ENCODE results near the gene TTC34.

Gene TTC34

DNA sequence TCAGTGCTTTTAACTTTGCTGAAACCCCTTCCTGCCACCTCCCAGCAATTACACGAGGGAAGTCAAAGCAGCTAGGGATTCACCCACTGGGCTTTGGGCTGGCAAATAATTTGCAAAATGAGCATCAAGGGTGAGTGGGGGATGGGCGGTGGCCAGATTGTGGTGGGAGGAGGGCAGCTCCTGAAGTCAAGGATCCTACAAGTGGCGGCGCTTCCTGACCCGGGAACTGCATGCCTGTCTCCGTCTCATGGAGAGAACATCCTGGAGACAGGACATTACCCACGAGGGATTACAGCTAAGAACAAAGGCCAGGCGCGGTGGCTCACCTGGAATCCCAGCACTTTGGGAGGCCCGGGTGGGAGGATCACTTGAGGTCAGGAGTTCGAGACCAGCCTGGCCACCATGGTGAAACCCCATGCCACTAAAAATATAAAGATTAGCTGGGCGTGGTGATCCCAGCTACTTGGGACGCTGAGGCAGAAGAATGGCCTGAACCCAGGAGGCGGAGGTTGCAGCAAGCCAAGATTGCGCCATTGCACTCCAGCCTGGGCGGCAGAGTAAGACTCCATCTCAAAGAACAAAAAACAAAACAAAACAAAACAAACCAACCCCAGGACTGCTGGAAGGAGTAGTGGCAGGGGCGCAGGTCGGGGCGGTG lies 12.9 kb downstream of the TTC34 start:
- H3K9ac ChIP-seq (ENCODE audit: low read length) = no peak overlapping the region
- peaks cover 23% of the 10 kb centered on the region for H3K9me3 ChIP-seq (ENCODE audit: control insufficient read depth, low read length)
- no peak for DNase-seq (ENCODE audit: low read depth)
- H3K4me3 ChIP-seq (ENCODE audit: low read length) = no peak overlapping the region
- H3K36me3 ChIP-seq (ENCODE audit: control insufficient read depth, insufficient read depth, low read length, severe bottlenecking) = no peaks in the 10 kb centered on the region
- H3K27me3 ChIP-seq (replicated peaks; ENCODE audit: control insufficient read depth, insufficient read depth, low read length) = peaks cover 5% of the 10 kb centered on the region
- H3K4me1 ChIP-seq (ENCODE audit: control insufficient read depth, insufficient read depth, low read length) = no peaks in the 10 kb centered on the region

DNA sequence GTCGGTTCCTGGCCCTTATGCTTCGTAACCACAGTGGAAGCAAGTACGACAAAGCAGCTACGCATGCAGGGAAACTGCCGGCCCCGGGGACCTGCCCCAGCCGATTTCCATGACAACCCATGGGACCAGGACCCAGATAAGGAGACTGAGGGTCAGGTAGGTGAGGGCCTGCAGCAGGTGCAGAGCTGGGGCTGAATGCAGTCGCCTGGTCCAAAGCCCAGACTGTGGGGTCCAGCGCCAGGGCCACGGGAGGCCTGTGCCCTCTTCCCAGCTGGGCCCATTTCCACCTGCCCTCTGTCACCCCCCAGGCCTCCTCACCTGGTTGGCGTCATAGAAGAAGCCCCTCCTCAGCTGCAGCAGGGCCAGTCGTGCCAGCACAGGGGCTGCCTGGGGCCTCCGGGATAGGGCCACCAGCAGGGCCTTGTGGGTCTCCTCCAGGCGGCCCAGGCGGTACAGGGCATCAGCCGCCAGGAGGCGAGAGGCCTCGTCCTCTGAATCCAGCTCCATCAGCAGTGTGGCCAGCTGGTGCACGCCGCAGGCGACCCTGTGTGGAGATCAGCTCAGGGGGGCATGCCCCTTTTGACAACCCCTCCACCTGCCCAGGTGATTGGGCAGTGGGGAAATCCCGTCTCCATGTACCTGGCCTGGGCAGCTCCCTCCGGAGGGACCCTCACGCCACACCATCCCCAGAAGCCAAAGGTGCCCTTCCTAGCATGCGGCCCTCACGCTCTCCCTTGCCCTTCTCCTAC lies 14.2 kb downstream of the TTC34 start:
- DNase-seq (ENCODE audit: low read depth) = no peak
- peaks cover 16% of the 10 kb centered on the region for H3K9me3 ChIP-seq (ENCODE audit: control insufficient read depth, low read length)
- no peak overlapping the region for H3K4me3 ChIP-seq (ENCODE audit: low read length)
- H3K36me3 ChIP-seq (ENCODE audit: control insufficient read depth, insufficient read depth, low read length, severe bottlenecking) = no peaks in the 10 kb centered on the region
- no peak overlapping the region for H3K9ac ChIP-seq (ENCODE audit: low read length)
- H3K4me1 ChIP-seq (ENCODE audit: control insufficient read depth, insufficient read depth, low read length) = no peaks in the 10 kb centered on the region
- peaks cover 5% of the 10 kb centered on the region for H3K27me3 ChIP-seq (replicated peaks; ENCODE audit: control insufficient read depth, insufficient read depth, low read length)

DNA sequence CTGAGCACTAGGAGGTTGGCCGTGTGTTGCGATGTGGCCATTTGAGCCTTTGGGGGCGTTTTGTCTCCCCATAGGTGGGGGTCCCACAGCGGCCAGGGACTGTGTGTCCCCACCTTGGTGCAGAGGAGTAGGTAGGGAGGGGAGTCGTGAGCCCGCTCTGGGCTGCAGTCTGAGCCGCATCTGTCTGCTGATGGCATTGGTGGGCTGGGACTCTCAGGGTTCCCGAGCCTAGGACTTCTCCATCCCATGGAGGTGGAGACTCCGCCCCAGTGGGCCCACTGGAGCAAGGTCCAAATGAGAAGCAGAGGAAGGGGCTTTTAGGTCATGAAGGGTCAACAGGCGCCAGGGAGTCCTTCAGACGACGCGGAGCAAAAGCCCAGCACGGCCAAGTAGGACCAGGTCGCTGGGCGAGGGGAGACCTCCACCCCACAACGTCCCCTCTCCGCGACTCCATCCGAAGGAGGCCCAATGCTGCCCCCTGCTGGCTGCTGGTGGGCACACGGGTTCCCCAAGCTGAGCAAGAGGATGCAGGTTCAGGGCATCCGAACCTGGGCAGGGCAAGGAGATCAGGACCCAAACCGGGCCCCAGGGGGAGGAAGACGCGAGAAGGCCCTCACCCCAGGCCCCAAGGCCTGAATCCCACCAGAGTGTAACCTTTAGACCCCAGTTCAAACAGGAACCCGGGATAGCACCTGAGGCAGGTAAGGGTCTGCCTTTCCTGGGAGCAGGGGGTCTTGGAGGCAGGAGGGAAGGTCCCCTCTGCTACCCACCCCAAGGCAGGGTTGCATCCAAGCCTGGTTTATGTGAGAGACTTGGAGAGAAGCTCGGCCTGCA lies 14.9 kb downstream of the TTC34 start:
- Histone ChIP-seq H3K4me3 (ENCODE audit: low read length) (no peak overlapping the region), H3K9me3 (ENCODE audit: control insufficient read depth, low read length) (peaks cover 16% of the 10 kb centered on the region), H3K4me1 (ENCODE audit: control insufficient read depth, insufficient read depth, low read length) (no peaks in the 10 kb centered on the region), H3K27me3 (replicated peaks; ENCODE audit: control insufficient read depth, insufficient read depth, low read length) (peaks cover 5% of the 10 kb centered on the region), H3K36me3 (ENCODE audit: control insufficient read depth, insufficient read depth, low read length, severe bottlenecking) (no peaks in the 10 kb centered on the region), H3K9ac (ENCODE audit: low read length) (no peak overlapping the region)
- DNase-seq (ENCODE audit: low read depth) = peak; percentile 7

DNA sequence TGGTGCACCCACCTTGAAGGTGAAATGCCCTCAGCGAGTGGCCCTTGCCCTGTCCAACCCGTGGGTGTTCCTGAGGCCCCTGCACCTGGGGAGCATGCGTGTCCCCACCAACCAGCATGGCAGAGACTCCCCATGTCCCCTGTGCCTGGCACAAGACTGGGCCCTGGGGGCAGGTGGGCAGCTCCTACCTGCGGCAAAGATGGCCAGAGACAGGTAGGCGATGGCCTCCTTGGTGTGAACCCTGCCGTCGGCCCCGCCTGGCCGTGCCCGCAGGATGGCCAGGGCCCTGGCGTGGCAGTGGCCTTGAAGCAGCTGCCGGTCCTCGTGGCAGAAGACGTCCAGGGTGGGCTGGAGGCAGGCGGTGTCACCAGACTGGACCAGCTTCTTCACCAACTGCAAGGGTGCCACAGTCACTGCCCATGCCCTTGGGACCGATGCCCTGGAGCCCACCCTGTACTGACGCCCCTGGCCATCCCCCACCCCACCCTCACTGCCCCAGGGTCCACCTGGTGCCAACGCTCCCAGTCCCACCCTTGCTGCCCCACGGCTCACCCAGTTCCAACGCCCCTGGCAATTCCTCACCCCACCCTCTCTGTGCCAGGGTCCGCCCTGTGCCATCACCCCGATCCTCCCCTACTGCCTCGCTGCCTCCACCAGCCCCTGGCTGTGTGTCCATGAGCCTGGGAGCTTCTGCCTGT lies 15.7 kb downstream of the TTC34 start:
- H3K4me1 ChIP-seq (ENCODE audit: control insufficient read depth, insufficient read depth, low read length) = no peaks in the 10 kb centered on the region
- H3K9me3 ChIP-seq (ENCODE audit: control insufficient read depth, low read length) = peaks cover 20% of the 10 kb centered on the region

DNA sequence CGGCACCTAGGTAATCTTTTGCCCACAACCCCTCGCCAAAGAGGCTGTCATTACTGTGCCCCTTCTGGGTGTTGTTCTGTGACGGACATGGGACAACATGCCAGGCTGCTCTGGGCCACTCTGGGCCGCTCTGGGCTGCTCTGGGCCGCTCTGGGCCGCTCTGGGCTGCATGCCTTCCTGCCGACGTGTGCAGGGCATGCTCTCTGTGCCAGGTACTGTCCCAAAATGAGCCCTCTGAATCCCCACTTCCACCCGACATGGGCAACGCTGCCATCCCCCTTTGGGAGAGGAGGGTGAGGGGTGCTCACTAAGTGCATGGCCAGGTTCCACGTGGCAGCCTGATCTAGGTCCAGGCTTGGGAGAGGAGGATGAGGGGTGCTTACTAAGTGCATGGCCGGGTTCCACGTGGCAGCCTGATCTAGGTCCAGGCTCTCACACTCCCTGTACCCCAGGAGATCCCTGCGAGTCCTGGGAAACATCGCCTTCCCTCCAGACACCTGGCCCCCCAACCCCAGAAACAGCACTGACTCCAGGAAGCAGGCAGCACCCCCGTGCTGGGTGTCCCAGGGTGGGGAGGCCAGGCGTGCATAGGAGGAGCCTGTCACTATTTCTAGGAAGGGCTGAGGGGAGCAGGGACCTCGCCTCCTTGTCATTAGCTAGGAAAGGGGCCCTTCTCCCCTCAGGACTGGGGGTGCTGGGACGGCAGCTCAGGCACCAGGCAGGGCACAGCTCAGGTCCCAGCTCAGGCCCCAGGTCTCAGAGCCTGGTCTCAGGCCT lies 16.5 kb downstream of the TTC34 start:
- Histone ChIP-seq H3K9me3 (ENCODE audit: control insufficient read depth, low read length) (peaks cover 27% of the 10 kb centered on the region), H3K36me3 (ENCODE audit: control insufficient read depth, insufficient read depth, low read length, severe bottlenecking) (no peaks in the 10 kb centered on the region), H3K27me3 (replicated peaks; ENCODE audit: control insufficient read depth, insufficient read depth, low read length) (no peaks in the 10 kb centered on the region), H3K4me3 (ENCODE audit: low read length) (no peak overlapping the region), H3K4me1 (ENCODE audit: control insufficient read depth, insufficient read depth, low read length) (no peaks in the 10 kb centered on the region), H3K9ac (ENCODE audit: low read length) (no peak overlapping the region)
- DNase-seq (ENCODE audit: low read depth) = no peak

More for the DNA sequence above, 15.7 kb downstream of the TTC34 start:
- no peak overlapping the region for H3K4me3 ChIP-seq (ENCODE audit: low read length)
- no peaks in the 10 kb centered on the region for H3K36me3 ChIP-seq (ENCODE audit: control insufficient read depth, insufficient read depth, low read length, severe bottlenecking)
- H3K27me3 ChIP-seq (replicated peaks; ENCODE audit: control insufficient read depth, insufficient read depth, low read length) = peaks cover 5% of the 10 kb centered on the region
- no peak overlapping the region for H3K9ac ChIP-seq (ENCODE audit: low read length)
- no peak for DNase-seq (ENCODE audit: low read depth)

DNA sequence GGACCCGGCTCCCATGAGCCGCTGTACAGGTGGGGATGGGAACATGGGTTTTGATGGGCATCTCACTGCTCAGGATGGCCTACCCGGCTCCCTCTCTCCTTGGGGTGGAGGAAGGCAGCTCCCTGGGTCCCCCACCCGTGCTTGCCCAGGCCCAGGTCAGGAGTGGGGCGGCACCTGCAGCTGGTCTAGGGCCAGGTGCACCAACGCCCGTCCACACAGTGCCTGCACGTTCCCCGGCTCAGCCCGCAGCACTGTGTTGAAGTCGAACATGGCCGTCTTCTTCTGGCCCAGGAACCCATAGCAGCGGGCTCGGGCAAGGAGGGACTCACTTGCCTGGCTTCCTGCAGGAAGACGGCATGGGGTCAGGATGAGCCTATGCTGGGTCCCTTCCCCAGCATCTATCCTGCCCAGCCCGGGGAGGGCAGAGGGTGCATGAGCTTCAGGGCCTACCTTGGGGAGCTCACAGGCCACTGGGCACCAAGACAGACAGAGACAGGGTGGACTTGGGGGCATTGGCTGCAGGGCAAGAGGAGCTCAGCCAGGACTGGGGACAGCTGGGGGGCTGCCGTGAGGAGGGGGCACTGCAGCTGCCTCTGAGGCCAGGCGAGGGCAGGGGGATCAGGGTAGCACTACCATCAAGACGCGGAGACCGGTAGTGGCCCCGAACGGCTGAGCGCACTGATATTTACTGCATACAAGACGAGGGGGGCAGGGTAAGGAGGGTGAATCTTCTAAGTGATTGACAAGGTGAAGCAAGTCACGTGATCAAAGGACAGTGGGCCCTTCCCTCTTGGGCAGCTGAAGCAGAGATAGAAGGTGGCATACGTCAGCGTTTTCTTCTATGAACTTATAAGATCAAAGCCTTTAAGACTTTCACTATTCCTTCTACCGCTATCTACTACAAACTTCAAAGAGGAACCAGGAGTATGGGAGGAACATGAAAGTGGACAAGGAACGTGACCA lies 17.8 kb downstream of the TTC34 start:
- no peaks in the 10 kb centered on the region for H3K27me3 ChIP-seq (replicated peaks; ENCODE audit: control insufficient read depth, insufficient read depth, low read length)
- DNase-seq (ENCODE audit: low read depth) = no peak
- no peak overlapping the region for H3K9ac ChIP-seq (ENCODE audit: low read length)
- H3K36me3 ChIP-seq (ENCODE audit: control insufficient read depth, insufficient read depth, low read length, severe bottlenecking) = no peaks in the 10 kb centered on the region
- no peak overlapping the region for H3K4me3 ChIP-seq (ENCODE audit: low read length)
- peaks cover 27% of the 10 kb centered on the region for H3K9me3 ChIP-seq (ENCODE audit: control insufficient read depth, low read length)
- no peaks in the 10 kb centered on the region for H3K4me1 ChIP-seq (ENCODE audit: control insufficient read depth, insufficient read depth, low read length)

DNA sequence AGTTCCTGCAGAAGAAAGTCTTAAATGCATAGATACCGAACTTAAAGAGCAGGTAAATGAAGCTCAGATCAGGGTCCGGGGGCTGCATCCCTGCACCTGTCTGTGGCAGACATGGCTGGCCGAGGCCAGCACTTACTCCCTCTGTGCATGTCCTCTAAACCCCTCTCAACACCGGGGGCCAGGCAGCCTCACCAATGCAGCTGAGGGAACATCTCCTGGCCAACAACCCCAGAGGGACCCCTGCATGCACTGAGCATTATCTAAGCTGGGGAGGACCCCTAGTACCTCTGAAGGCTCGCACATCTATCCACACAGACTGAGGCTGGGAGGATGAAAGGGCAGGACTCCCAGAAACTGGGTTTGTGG lies 18.4 kb downstream of the TTC34 start:
- H3K27me3 ChIP-seq (replicated peaks; ENCODE audit: control insufficient read depth, insufficient read depth, low read length) = no peaks in the 10 kb centered on the region
- no peak overlapping the region for H3K4me3 ChIP-seq (ENCODE audit: low read length)
- H3K9ac ChIP-seq (ENCODE audit: low read length) = no peak overlapping the region
- H3K36me3 ChIP-seq (ENCODE audit: control insufficient read depth, insufficient read depth, low read length, severe bottlenecking) = no peaks in the 10 kb centered on the region
- no peak for DNase-seq (ENCODE audit: low read depth)
- H3K9me3 ChIP-seq (ENCODE audit: control insufficient read depth, low read length) = peaks cover 27% of the 10 kb centered on the region
- H3K4me1 ChIP-seq (ENCODE audit: control insufficient read depth, insufficient read depth, low read length) = no peaks in the 10 kb centered on the region

DNA sequence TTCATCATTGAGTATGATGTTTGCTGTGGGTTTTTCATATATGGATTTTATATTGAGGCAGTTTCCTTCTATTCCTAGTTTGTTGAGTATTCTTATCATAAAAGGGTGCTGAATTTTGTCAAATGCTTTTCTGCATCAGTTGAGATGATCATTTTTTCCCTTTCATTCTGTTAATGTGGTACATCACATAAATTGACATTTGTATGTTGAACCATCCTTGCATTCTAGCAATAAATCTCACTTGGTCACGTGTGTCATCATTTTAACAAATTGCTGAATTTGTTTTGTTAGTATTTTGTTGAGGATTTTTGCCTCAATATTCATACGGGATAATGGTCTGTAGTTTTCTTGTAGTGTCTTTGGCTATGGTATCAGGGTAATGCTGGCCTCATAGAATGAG lies 19.9 kb downstream of the TTC34 start:
- no peak overlapping the region for H3K4me3 ChIP-seq (ENCODE audit: low read length)
- H3K27me3 ChIP-seq (replicated peaks; ENCODE audit: control insufficient read depth, insufficient read depth, low read length) = no peaks in the 10 kb centered on the region
- peaks cover 27% of the 10 kb centered on the region for H3K9me3 ChIP-seq (ENCODE audit: control insufficient read depth, low read length)
- no peaks in the 10 kb centered on the region for H3K4me1 ChIP-seq (ENCODE audit: control insufficient read depth, insufficient read depth, low read length)
- H3K9ac ChIP-seq (ENCODE audit: low read length) = no peak overlapping the region
- H3K36me3 ChIP-seq (ENCODE audit: control insufficient read depth, insufficient read depth, low read length, severe bottlenecking) = no peaks in the 10 kb centered on the region
- DNase-seq (ENCODE audit: low read depth) = no peak

DNA sequence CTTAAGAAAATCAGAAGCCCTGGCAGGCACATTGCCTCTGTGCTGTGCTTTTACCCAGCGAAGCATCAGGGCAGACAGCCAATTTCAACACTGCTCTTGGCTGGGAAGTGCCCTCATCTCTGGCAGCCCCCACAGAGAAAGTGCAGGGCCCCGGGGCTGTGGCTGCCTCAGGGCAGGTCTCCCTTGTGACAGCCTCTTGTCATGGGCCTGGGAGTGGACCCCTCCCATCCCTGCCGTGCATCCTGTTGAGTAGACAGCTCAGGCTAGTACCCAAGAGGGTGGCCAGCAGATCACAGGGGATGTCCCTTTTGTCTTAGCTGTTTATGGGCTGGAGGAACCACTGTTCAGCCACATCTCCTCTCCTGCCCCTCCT lies 23.3 kb downstream of the TTC34 start:
- Histone ChIP-seq H3K27me3 (replicated peaks; ENCODE audit: control insufficient read depth, insufficient read depth, low read length) (no peaks in the 10 kb centered on the region), H3K36me3 (ENCODE audit: control insufficient read depth, insufficient read depth, low read length, severe bottlenecking) (no peaks in the 10 kb centered on the region), H3K9me3 (ENCODE audit: control insufficient read depth, low read length) (peaks cover 27% of the 10 kb centered on the region), H3K9ac (ENCODE audit: low read length) (no peak overlapping the region), H3K4me3 (ENCODE audit: low read length) (no peak overlapping the region), H3K4me1 (ENCODE audit: control insufficient read depth, insufficient read depth, low read length) (no peaks in the 10 kb centered on the region)
- DNase-seq (ENCODE audit: low read depth) = no peak
